OCI-LY7 (cell line): ENCODE measurements around the gene C16orf74. TPM values are rescaled to one million over a fixed set of nuclear protein-coding genes. Genes with fewer than 3 reads are reported as not detected.

Experiments
- BruUV-seq: library from RNA; stranded (reverse); fragments of 400-500 nt; replicated peaks from 2 replicates; lab custom pipeline; 2021; lab: Mats Ljungman, UMichigan
- CTCF ChIA-PET: fragments of 300-600 bp; sonication (Branson Sonifier 250); formaldehyde crosslinking; loops from one replicate; lab custom pipeline; 2022; ENCODE audit warnings: antibody characterized with exemption; ENCODE audit not compliant: unreplicated experiment; lab: Charles Lee
- POLR2A ChIA-PET: fragments of 300-600 bp; sonication (Branson Sonifier 250); formaldehyde crosslinking; loops from one replicate; lab custom pipeline; 2022; ENCODE audit warnings: antibody characterized with exemption; lab: Charles Lee
- DNase-seq: peaks from one replicate; pipeline ENCODE4 v3.0.0-alpha.2; 2015; ENCODE audit warnings: low spot score
- H2AFZ ChIP-seq: fragments of 200-600 bp; sonication (generic), shearing (Covaris generic); 2 replicates; pipeline ENCODE4 v1.6.1; 2014; ENCODE audit warnings: mild to moderate bottlenecking, antibody characterized with exemption, low read length, moderate library complexity
- H3K27ac ChIP-seq: fragments of 200-600 bp; sonication (generic); 2 replicates; pipeline ENCODE4 v1.5.1; 2014; ENCODE audit warnings: mixed run types, low read depth, mild to moderate bottlenecking, moderate library complexity, low read length, inconsistent platforms; ENCODE audit not compliant: poor library complexity, severe bottlenecking
- H3K36me3 ChIP-seq: fragments of 200-600 bp; sonication (generic); 2 replicates; pipeline ENCODE4 v1.6.1; 2014; ENCODE audit warnings: mild to moderate bottlenecking, antibody characterized with exemption, low read length, moderate library complexity, mixed read lengths; ENCODE audit not compliant: insufficient read depth
- H3K4me1 ChIP-seq: fragments of 200-600 bp; sonication (generic); 2 replicates; pipeline ENCODE4 v1.5.1; 2014; ENCODE audit warnings: mild to moderate bottlenecking, low read length; ENCODE audit not compliant: insufficient read depth, poor library complexity, severe bottlenecking
- H3K4me2 ChIP-seq: fragments of 200-600 bp; sonication (generic); 2 replicates; pipeline ENCODE4 v1.6.1; 2014; ENCODE audit warnings: mild to moderate bottlenecking, low read length
- H3K4me3 ChIP-seq: fragments of 200-600 bp; sonication (generic); 2 replicates; pipeline ENCODE4 v1.5.1; 2014; ENCODE audit warnings: mild to moderate bottlenecking, low read depth, low read length; ENCODE audit not compliant: poor library complexity, severe bottlenecking
- H3K79me2 ChIP-seq: fragments of 200-600 bp; sonication (generic); 2 replicates; pipeline ENCODE4 v1.6.1; 2016; ENCODE audit warnings: low read depth, mild to moderate bottlenecking, low read length, moderate library complexity, mixed read lengths; ENCODE audit not compliant: insufficient read depth
- H3K9me2 ChIP-seq: fragments of 200-600 bp; sonication (generic); 2 replicates; pipeline ENCODE4 v1.6.1; 2016; ENCODE audit warnings: mild to moderate bottlenecking, low read length, mixed read lengths; ENCODE audit not compliant: insufficient read depth
- H3K9me3 ChIP-seq: fragments of 200-600 bp; sonication (generic); 2 replicates; pipeline ENCODE4 v1.6.1; 2014; ENCODE audit warnings: mild to moderate bottlenecking, mixed run types, low read length, mixed read lengths
- H4K20me1 ChIP-seq: fragments of 200-600 bp; sonication (generic); 2 replicates; pipeline ENCODE4 v1.6.1; 2014; ENCODE audit warnings: mild to moderate bottlenecking, antibody characterized with exemption, low read length, moderate library complexity, mixed read lengths; ENCODE audit not compliant: insufficient read depth
- EZH2phosphoT487 ChIP-seq: fragments of 200-600 bp; sonication (generic); IDR thresholded peaks from 2 replicates; pipeline ENCODE4 v1.6.1; 2018; ENCODE audit warnings: low read depth, borderline replicate concordance, mild to moderate bottlenecking, mixed run types, antibody characterized with exemption, low read length, moderate library complexity, mixed read lengths
- intact Hi-C: fragments of 100-400 bp; cut with micrococcal nuclease; formaldehyde crosslinking; loops from one replicate; pipeline ENCODE4 v1.10.0; 2022; ENCODE audit not compliant: unreplicated experiment
- total RNA-seq, 2 experiments: library from RNA; depleted of rRNA in 1 of 2; stranded (reverse); fragments of >200 nt in 1 of 2; shearing (Covaris generic) in 1 of 2; gene quantifications; 2 replicates each; pipeline ENCODE4 v1.2.3, GENCODE V29; 2014 to 2022
- TF ChIP-seq, protein P1 (sequence below): fragments of 200-600 bp; sonication (generic); conservative IDR thresholded peaks from 2 replicates; pipeline ENCODE4 v1.5.1; 2014; ENCODE audit warnings: mild to moderate bottlenecking, antibody characterized with exemption, low read length, moderate library complexity, mixed read lengths

The C16orf74 gene
- total RNA-seq, 2 experiments from 2014 or later = 6.8 to 9.7 TPM

DNA sequence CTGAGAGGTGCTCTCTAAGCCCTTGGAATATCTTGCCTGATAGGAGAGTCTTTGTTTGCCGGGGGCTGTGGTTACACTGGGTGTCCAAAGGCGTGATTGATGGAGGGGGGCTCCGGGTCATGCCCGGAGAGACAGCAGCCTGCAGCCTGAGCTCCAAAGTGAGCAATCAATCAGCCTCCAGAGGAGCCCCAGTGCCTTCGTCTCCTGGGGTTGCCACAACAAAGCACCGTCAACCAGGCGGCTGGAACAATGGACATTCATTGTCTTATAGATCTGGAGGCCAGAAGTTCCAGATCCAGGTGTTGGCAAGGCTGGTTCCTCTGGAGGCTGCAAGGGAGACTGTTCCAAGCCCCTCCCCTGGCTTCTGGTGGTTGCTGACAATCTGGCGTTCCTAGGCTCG, 38.1 kb downstream of the C16orf74 start:
- ChIA-PET POLR2A (interaction anchor here (1.3 kb wide), 1 partner anchor 9 kb away, joined by 3 read pairs; no protein-coding TSS in a partner anchor), CTCF (no interaction called here)
- no peaks in the 10 kb centered on the region for H3K4me1 ChIP-seq
- H4K20me1 ChIP-seq = no peaks in the 10 kb centered on the region
- no peak overlapping the region for H3K4me2 ChIP-seq
- TF ChIP-seq, protein P1, sequence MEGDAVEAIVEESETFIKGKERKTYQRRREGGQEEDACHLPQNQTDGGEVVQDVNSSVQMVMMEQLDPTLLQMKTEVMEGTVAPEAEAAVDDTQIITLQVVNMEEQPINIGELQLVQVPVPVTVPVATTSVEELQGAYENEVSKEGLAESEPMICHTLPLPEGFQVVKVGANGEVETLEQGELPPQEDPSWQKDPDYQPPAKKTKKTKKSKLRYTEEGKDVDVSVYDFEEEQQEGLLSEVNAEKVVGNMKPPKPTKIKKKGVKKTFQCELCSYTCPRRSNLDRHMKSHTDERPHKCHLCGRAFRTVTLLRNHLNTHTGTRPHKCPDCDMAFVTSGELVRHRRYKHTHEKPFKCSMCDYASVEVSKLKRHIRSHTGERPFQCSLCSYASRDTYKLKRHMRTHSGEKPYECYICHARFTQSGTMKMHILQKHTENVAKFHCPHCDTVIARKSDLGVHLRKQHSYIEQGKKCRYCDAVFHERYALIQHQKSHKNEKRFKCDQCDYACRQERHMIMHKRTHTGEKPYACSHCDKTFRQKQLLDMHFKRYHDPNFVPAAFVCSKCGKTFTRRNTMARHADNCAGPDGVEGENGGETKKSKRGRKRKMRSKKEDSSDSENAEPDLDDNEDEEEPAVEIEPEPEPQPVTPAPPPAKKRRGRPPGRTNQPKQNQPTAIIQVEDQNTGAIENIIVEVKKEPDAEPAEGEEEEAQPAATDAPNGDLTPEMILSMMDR = no peak
- H3K9me2 ChIP-seq = no peaks in the 10 kb centered on the region
- H3K4me3 ChIP-seq = no peak overlapping the region
- no peak for DNase-seq
- no TSS peak for BruUV-seq
- no peaks in the 10 kb centered on the region for H3K79me2 ChIP-seq
- no peaks in the 10 kb centered on the region for H3K36me3 ChIP-seq
- H3K9me3 ChIP-seq = peaks cover 10% of the 10 kb centered on the region
- H2AFZ ChIP-seq = no peak overlapping the region
- intact Hi-C loops = no loop called here
- no peak overlapping the region for H3K27ac ChIP-seq

DNA sequence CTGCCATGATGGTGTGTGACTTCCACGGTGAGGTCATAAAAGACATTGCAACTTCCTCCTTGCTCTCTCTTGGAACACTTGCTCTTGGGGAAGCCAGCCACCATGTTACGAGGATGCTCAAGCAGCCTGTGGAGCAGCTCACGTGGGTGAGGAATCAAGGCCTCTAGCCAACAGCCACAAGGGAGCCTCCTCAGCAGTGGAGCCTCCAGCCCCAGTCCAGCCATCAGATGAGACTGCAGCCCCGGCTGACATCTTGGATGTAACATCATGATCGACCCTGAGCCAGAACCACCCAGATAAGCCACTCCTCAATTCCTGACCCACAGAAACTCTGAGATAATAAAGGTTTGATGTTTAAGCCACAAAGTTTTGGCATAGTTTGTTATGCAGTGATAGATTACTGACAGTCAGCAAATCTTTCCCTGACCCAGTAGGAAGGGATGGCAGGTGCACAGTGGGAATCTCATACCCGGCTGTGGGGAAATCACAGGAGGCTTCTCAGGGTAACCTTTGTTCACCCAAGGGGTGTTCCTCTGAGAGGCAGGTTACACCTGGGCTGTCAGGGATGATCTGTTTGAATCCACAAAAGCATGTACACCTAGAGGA, 38.8 kb downstream of the C16orf74 start:
- BruUV-seq = no TSS peak
- H3K79me2 ChIP-seq = no peaks in the 10 kb centered on the region
- H3K9me2 ChIP-seq = no peaks in the 10 kb centered on the region
- POLR2A ChIA-PET = interaction anchor here (0.7 to 1.3 kb wide), 4 partner anchors 10 to 235 kb away, joined by 3 to 7 read pairs (median 3); no protein-coding TSS in a partner anchor
- no peak overlapping the region for H3K4me2 ChIP-seq
- H3K4me3 ChIP-seq = no peak overlapping the region
- H2AFZ ChIP-seq = no peak overlapping the region
- no peaks in the 10 kb centered on the region for H4K20me1 ChIP-seq
- CTCF ChIA-PET = no interaction called here
- H3K36me3 ChIP-seq = no peaks in the 10 kb centered on the region
- H3K27ac ChIP-seq = no peak overlapping the region
- H3K4me1 ChIP-seq = no peaks in the 10 kb centered on the region
- H3K9me3 ChIP-seq = peaks cover 10% of the 10 kb centered on the region
- DNase-seq = no peak
- intact Hi-C loops = no loop called here
- TF ChIP-seq EZH2phosphoT487 = no peak
- TF ChIP-seq, protein P1 = no peak

GRCh38 chr16:85710732-85711131, 40.2 kb downstream of the C16orf74 start:
- ChIA-PET CTCF (no interaction called here), POLR2A (no interaction called here)
- H3K9me2 ChIP-seq = no peaks in the 10 kb centered on the region
- H3K4me2 ChIP-seq = no peak overlapping the region
- no peaks in the 10 kb centered on the region for H4K20me1 ChIP-seq
- no peak overlapping the region for H2AFZ ChIP-seq
- BruUV-seq = no TSS peak
- TF ChIP-seq, protein P1 = no peak
- TF ChIP-seq EZH2phosphoT487 = no peak
- H3K9me3 ChIP-seq = peaks cover 10% of the 10 kb centered on the region
- H3K27ac ChIP-seq = no peak overlapping the region
- intact Hi-C loops = no loop called here
- no peaks in the 10 kb centered on the region for H3K4me1 ChIP-seq
- no peak for DNase-seq
- H3K4me3 ChIP-seq = no peak overlapping the region
- H3K36me3 ChIP-seq = no peaks in the 10 kb centered on the region
- no peaks in the 10 kb centered on the region for H3K79me2 ChIP-seq
